Mesendoderm (in vitro differentiated cells): Measurements from ENCODE around the gene CLCA1.

Experiments used
- DNase-seq: peaks from one replicate; pipeline ENCODE4 v3.0.0; 2013
- H2AK5ac ChIP-seq: 2 replicates; pipeline ENCODE4 v1.6.1; 2013; ENCODE audit warnings: low read length, inconsistent platforms
- H2BK120ac ChIP-seq: 2 replicates; pipeline ENCODE4 v1.6.1; 2013; ENCODE audit warnings: low read depth, mild to moderate bottlenecking, low read length, moderate library complexity, mixed read lengths
- H2BK15ac ChIP-seq: replicated peaks from 2 replicates; pipeline ENCODE4 v1.6.1; 2013; ENCODE audit warnings: low read depth, mild to moderate bottlenecking, moderate library complexity
- H2BK5ac ChIP-seq: 2 replicates; pipeline ENCODE4 v1.6.1; 2013; ENCODE audit warnings: low read length, inconsistent platforms
- H3K18ac ChIP-seq: 2 replicates; pipeline ENCODE4 v1.6.1; 2013; ENCODE audit warnings: mild to moderate bottlenecking, low read length, mixed read lengths
- H3K23ac ChIP-seq: one replicate; pipeline ENCODE4 v1.6.1; 2013; ENCODE audit warnings: low read length
- H3K27ac ChIP-seq: 2 replicates; pipeline ENCODE4 v1.5.1; 2013; ENCODE audit warnings: low read depth, mild to moderate bottlenecking, inconsistent platforms, low read length, moderate library complexity
- H3K27me3 ChIP-seq: 2 replicates; pipeline ENCODE4 v1.6.1; 2013; ENCODE audit warnings: low read length, control low read depth, mild to moderate bottlenecking, inconsistent platforms; ENCODE audit not compliant: insufficient read depth, poor library complexity
- H3K36me3 ChIP-seq: 2 replicates; pipeline ENCODE4 v1.6.1; 2013; ENCODE audit warnings: low read length, inconsistent platforms; ENCODE audit not compliant: control insufficient read depth, insufficient read depth
- H3K4ac ChIP-seq: one replicate; pipeline ENCODE4 v1.6.1; 2013; ENCODE audit warnings: low read depth, mild to moderate bottlenecking, low read length, moderate library complexity
- H3K4me1 ChIP-seq: 2 replicates; pipeline ENCODE4 v1.6.1; 2013; ENCODE audit warnings: low read depth, low read length, inconsistent platforms; ENCODE audit not compliant: control insufficient read depth
- H3K4me2 ChIP-seq: 2 replicates; pipeline ENCODE4 v1.6.1; 2013; ENCODE audit warnings: low read length
- H3K4me3 ChIP-seq: 2 replicates; pipeline ENCODE4 v1.5.1; 2013; ENCODE audit warnings: mild to moderate bottlenecking, low read length
- H3K56ac ChIP-seq: one replicate; pipeline ENCODE4 v1.6.1; 2013; ENCODE audit warnings: low read length
- H3K79me1 ChIP-seq: 2 replicates; pipeline ENCODE4 v1.6.1; 2013; ENCODE audit warnings: low read length, inconsistent platforms
- H3K79me2 ChIP-seq: 2 replicates; pipeline ENCODE4 v1.6.1; 2013; ENCODE audit warnings: mild to moderate bottlenecking, low read length; ENCODE audit not compliant: control insufficient read depth, insufficient read depth
- H3K9ac ChIP-seq: 2 replicates; pipeline ENCODE4 v1.6.1; 2013; ENCODE audit warnings: low read length, inconsistent platforms
- H4K5ac ChIP-seq: one replicate; pipeline ENCODE4 v1.6.1; 2013; ENCODE audit warnings: low read length
- H4K8ac ChIP-seq: one replicate; pipeline ENCODE4 v1.6.1; 2013; ENCODE audit warnings: low read depth, mild to moderate bottlenecking, control low read depth, low read length, moderate library complexity
- WGBS: extraction: QIAGEN DNeasy Blood & Tissue Kit; methylation state at CpG from one replicate; pipeline ENCODE4 v1.1.7; 2013; ENCODE audit warnings: low lambda C conversion rate, missing lambda C conversion rate; ENCODE audit not compliant: insufficient coverage; ENCODE audit errors: extremely low coverage; 5-methylcytosine and 5-hydroxymethylcytosine counted together

Gene CLCA1

GRCh38 chr1:86466109-86466844 is 2.5 kb upstream of the CLCA1 start:
- Histone ChIP-seq H3K27ac (no peak overlapping the region), H2BK5ac (no peak overlapping the region), H2BK120ac (no peak overlapping the region), H3K4me1 (no peaks in the 10 kb centered on the region), H3K4me3 (no peak overlapping the region), H2AK5ac (no peak overlapping the region), H3K18ac (no peak overlapping the region), H3K56ac (no peak overlapping the region), H3K23ac (no peak overlapping the region), H3K36me3 (no peaks in the 10 kb centered on the region), H4K5ac (no peak overlapping the region), H3K9ac (no peak overlapping the region), H3K27me3 (no peaks in the 10 kb centered on the region), H3K4me2 (no peak overlapping the region), H3K79me2 (no peaks in the 10 kb centered on the region), H3K79me1 (no peaks in the 10 kb centered on the region), H4K8ac (no peak overlapping the region), H2BK15ac (no peak overlapping the region), H3K4ac (no peak overlapping the region)
- WGBS, result no CpG with 5 or more reads among the region's 2 CpGs
- DNase-seq, result no peak

- H4K5ac ChIP-seq, result no peak overlapping the region
- H3K18ac ChIP-seq, result no peak overlapping the region
- no peaks in the 10 kb centered on the region for H3K36me3 ChIP-seq
- H2BK120ac ChIP-seq, result no peak overlapping the region
- no peak overlapping the region for H2BK5ac ChIP-seq
- H3K27me3 ChIP-seq, result no peaks in the 10 kb centered on the region
- no peak overlapping the region for H3K23ac ChIP-seq
- no peak overlapping the region for H2BK15ac ChIP-seq
- H3K4me3 ChIP-seq, result no peak overlapping the region
- H3K4ac ChIP-seq, result no peak overlapping the region
- no peak overlapping the region for H4K8ac ChIP-seq
- no peak for DNase-seq
- H3K56ac ChIP-seq, result no peak overlapping the region
- no peaks in the 10 kb centered on the region for H3K79me1 ChIP-seq
- no peak overlapping the region for H2AK5ac ChIP-seq
- H3K27ac ChIP-seq, result no peak overlapping the region
- no peaks in the 10 kb centered on the region for H3K79me2 ChIP-seq
- no CpG with 5 or more reads among the region's 4 CpGs for WGBS
- H3K4me1 ChIP-seq, result no peaks in the 10 kb centered on the region
- H3K9ac ChIP-seq, result no peak overlapping the region
- H3K4me2 ChIP-seq, result no peak overlapping the region
These were observed 1.7 kb upstream of the CLCA1 start for GRCh38 chr1:86466986-86467385.

- Histone ChIP-seq H3K79me1 (no peaks in the 10 kb centered on the region), H3K4me1 (no peaks in the 10 kb centered on the region), H3K4me3 (no peak overlapping the region), H3K27ac (no peak overlapping the region), H3K56ac (no peak overlapping the region), H3K27me3 (no peaks in the 10 kb centered on the region), H3K4me2 (no peak overlapping the region), H2BK120ac (no peak overlapping the region), H3K79me2 (no peaks in the 10 kb centered on the region), H3K36me3 (no peaks in the 10 kb centered on the region), H4K5ac (no peak overlapping the region), H3K9ac (no peak overlapping the region), H2AK5ac (no peak overlapping the region), H2BK15ac (no peak overlapping the region), H4K8ac (no peak overlapping the region), H3K18ac (no peak overlapping the region), H2BK5ac (no peak overlapping the region), H3K23ac (no peak overlapping the region), H3K4ac (no peak overlapping the region)
- DNase-seq, result no peak
- no CpG with 5 or more reads among the region's 10 CpGs for WGBS
These were observed 2.1 kb downstream of the CLCA1 start for GRCh38 chr1:86470859-86471258.

- Histone ChIP-seq H3K27me3 (no peaks in the 10 kb centered on the region), H3K79me2 (no peaks in the 10 kb centered on the region), H2BK15ac (no peak overlapping the region), H3K4ac (no peak overlapping the region), H3K23ac (no peak overlapping the region), H3K36me3 (no peaks in the 10 kb centered on the region), H2AK5ac (no peak overlapping the region), H3K9ac (no peak overlapping the region), H3K79me1 (no peaks in the 10 kb centered on the region), H3K4me3 (no peak overlapping the region), H4K8ac (no peak overlapping the region), H3K18ac (no peak overlapping the region), H3K4me2 (no peak overlapping the region), H2BK120ac (no peak overlapping the region), H3K4me1 (no peaks in the 10 kb centered on the region), H3K27ac (no peak overlapping the region), H2BK5ac (no peak overlapping the region), H3K56ac (no peak overlapping the region), H4K5ac (no peak overlapping the region)
- no peak for DNase-seq
These were observed 2.6 kb downstream of the CLCA1 start for GRCh38 chr1:86471291-86471690.

GRCh38 chr1:86472152-86472551 is 3.4 kb downstream of the CLCA1 start:
- H3K4me3 ChIP-seq, result no peak overlapping the region
- no peaks in the 10 kb centered on the region for H3K79me2 ChIP-seq
- H3K9ac ChIP-seq, result no peak overlapping the region
- no peak overlapping the region for H2BK15ac ChIP-seq
- H4K5ac ChIP-seq, result no peak overlapping the region
- H2BK120ac ChIP-seq, result no peak overlapping the region
- H3K4ac ChIP-seq, result no peak overlapping the region
- H3K27me3 ChIP-seq, result no peaks in the 10 kb centered on the region
- no peaks in the 10 kb centered on the region for H3K79me1 ChIP-seq
- no peaks in the 10 kb centered on the region for H3K4me1 ChIP-seq
- WGBS, result no CpG with 5 or more reads among the region's 4 CpGs
- H3K4me2 ChIP-seq, result no peak overlapping the region
- H3K36me3 ChIP-seq, result no peaks in the 10 kb centered on the region
- H2BK5ac ChIP-seq, result no peak overlapping the region
- H3K23ac ChIP-seq, result no peak overlapping the region
- H3K18ac ChIP-seq, result no peak overlapping the region
- no peak for DNase-seq
- no peak overlapping the region for H3K56ac ChIP-seq
- no peak overlapping the region for H4K8ac ChIP-seq
- no peak overlapping the region for H2AK5ac ChIP-seq
- no peak overlapping the region for H3K27ac ChIP-seq

- WGBS, result no CpG with 5 or more reads among the region's 3 CpGs
- H3K36me3 ChIP-seq, result no peaks in the 10 kb centered on the region
- no peak overlapping the region for H4K8ac ChIP-seq
These were observed 4.0 kb downstream of the CLCA1 start for GRCh38 chr1:86472767-86473166.

More at GRCh38 chr1:86472767-86473166, 4.0 kb downstream of the CLCA1 start:
- Histone ChIP-seq H2BK15ac (no peak overlapping the region), H3K79me2 (no peaks in the 10 kb centered on the region), H3K4me3 (no peak overlapping the region), H2AK5ac (no peak overlapping the region), H3K4ac (no peak overlapping the region), H3K18ac (no peak overlapping the region), H3K4me2 (no peak overlapping the region), H2BK120ac (no peak overlapping the region), H3K9ac (no peak overlapping the region), H3K27me3 (no peaks in the 10 kb centered on the region), H2BK5ac (no peak overlapping the region), H3K79me1 (no peaks in the 10 kb centered on the region), H3K56ac (no peak overlapping the region), H3K4me1 (no peaks in the 10 kb centered on the region), H3K23ac (no peak overlapping the region), H4K5ac (no peak overlapping the region), H3K27ac (no peak overlapping the region)
- no peak for DNase-seq
